H1 (cell line): Measurements from ENCODE around the gene PDE4B. TPM values are rescaled to one million over a fixed set of nuclear protein-coding genes. Genes with fewer than 3 reads are reported as not detected.

Source experiments
- CBX5 ChIP-seq: fragments of 300-800, 300-1000 bp; sonication (generic); IDR thresholded peaks from 2 replicates; pipeline ENCODE4 v1.7.1; 2016; ENCODE audit warnings: antibody characterized with exemption, low read length, low read depth
- CHD1 ChIP-seq: IDR thresholded peaks from 2 replicates; pipeline ENCODE4 v1.6.1; 2012; ENCODE audit warnings: low read depth, low read length, improper control_type of control experiment
- FOSL1 ChIP-seq: IDR thresholded peaks from 2 replicates; pipeline ENCODE4 v1.6.1; 2011; ENCODE audit warnings: mild to moderate bottlenecking, low read depth, low read length, moderate library complexity; ENCODE audit not compliant: insufficient read depth
- JUN ChIP-seq: IDR thresholded peaks from 2 replicates; pipeline ENCODE4 v1.6.1; 2011; ENCODE audit warnings: low read depth, mild to moderate bottlenecking, improper control_type of control experiment, low read length
- KDM1A ChIP-seq: fragments of 200-600, 300-600 bp; sonication (generic); IDR thresholded peaks from 2 replicates; pipeline ENCODE4 v1.7.1; 2016; ENCODE audit warnings: mild to moderate bottlenecking, low read length, borderline replicate concordance
- KDM4A ChIP-seq: IDR thresholded peaks from one replicate; pipeline ENCODE4 v1.7.1; 2012; ENCODE audit warnings: low read depth, mild to moderate bottlenecking, moderate library complexity, low read length, inconsistent platforms; ENCODE audit not compliant: severe bottlenecking
- RFX5 ChIP-seq: IDR thresholded peaks from 2 replicates; pipeline ENCODE4 v1.6.1; 2011; ENCODE audit warnings: low read depth, low read length, improper control_type of control experiment, borderline replicate concordance
- SIRT6 ChIP-seq: IDR thresholded peaks from one replicate; pipeline ENCODE4 v1.7.1; 2012; ENCODE audit warnings: low read length, inconsistent platforms
- SIX5 ChIP-seq: IDR thresholded peaks from 2 replicates; pipeline ENCODE4 v1.6.1; 2011; ENCODE audit warnings: mild to moderate bottlenecking, low read depth, low read length
- TAF7 ChIP-seq: optimal IDR thresholded peaks from 2 replicates; pipeline ENCODE3; 2011; ENCODE audit warnings: low read depth, mild to moderate bottlenecking, inconsistent platforms, low read length, moderate library complexity, borderline replicate concordance
- polyA plus RNA-seq, 7 experiments: library from polyadenylated mRNA; depleted of rRNA in 3 of 7; stranded (reverse) in 5 of 7; unstranded in 2 of 7; fragments of >200 nt in 5 of 7; fragments of 200-250 nt in 2 of 7; gene quantifications; 1 replicate in 5 of 7; 2 replicates in 1 of 7; 4 replicates in 1 of 7; pipeline versions ENCODE4 v1.2.1 to v1.2.3, GENCODE V29; 2011 to 2013; ENCODE audit warnings: missing spikeins in 2 of 7, mixed read lengths in 2 of 7
- total RNA-seq: library from RNA; stranded (reverse); fragmentation: NEBNext Ultra II Directional; extraction: Animal tissue kit (Norgen Biotek cat#: 25700); gene quantifications from 2 replicates; pipeline ENCODE4 v1.2.1, GENCODE V29; 2021
- TF ChIP-seq, protein P1 (sequence below): fragments of 300-600 bp; sonication (generic); IDR thresholded peaks from 2 replicates; pipeline ENCODE4 v1.7.1; 2012; ENCODE audit warnings: low read length, moderate library complexity, mild to moderate bottlenecking, inconsistent platforms; ENCODE audit not compliant: insufficient replicate concordance

PDE4B gene
- total and polyA plus RNA-seq, 2 of the 8 experiments (the other 6 are each of a cell fraction or from before 2014, with no cell fraction given), result 5.0 to 15.1 TPM

DNA sequence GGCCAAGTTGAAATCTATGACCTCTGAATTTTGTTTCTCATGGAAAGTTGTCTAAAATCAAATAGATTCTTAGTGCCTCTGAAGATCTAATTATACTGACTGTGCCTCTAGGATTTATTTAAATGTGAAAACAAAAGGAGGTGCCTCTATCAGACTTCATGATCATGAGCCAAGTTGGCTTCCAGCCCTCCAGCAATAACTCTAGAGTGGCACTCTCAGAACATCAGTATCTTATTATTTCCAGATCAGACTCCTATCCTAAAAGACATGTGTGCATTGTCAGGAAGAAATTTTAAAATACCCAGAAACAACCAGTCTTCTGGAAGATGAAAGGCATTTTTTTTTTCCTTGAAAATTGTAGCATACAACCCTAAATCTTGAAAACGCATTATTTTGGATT is 368.0 kb downstream of the PDE4B start (continued):
- TF ChIP-seq, protein P1, sequence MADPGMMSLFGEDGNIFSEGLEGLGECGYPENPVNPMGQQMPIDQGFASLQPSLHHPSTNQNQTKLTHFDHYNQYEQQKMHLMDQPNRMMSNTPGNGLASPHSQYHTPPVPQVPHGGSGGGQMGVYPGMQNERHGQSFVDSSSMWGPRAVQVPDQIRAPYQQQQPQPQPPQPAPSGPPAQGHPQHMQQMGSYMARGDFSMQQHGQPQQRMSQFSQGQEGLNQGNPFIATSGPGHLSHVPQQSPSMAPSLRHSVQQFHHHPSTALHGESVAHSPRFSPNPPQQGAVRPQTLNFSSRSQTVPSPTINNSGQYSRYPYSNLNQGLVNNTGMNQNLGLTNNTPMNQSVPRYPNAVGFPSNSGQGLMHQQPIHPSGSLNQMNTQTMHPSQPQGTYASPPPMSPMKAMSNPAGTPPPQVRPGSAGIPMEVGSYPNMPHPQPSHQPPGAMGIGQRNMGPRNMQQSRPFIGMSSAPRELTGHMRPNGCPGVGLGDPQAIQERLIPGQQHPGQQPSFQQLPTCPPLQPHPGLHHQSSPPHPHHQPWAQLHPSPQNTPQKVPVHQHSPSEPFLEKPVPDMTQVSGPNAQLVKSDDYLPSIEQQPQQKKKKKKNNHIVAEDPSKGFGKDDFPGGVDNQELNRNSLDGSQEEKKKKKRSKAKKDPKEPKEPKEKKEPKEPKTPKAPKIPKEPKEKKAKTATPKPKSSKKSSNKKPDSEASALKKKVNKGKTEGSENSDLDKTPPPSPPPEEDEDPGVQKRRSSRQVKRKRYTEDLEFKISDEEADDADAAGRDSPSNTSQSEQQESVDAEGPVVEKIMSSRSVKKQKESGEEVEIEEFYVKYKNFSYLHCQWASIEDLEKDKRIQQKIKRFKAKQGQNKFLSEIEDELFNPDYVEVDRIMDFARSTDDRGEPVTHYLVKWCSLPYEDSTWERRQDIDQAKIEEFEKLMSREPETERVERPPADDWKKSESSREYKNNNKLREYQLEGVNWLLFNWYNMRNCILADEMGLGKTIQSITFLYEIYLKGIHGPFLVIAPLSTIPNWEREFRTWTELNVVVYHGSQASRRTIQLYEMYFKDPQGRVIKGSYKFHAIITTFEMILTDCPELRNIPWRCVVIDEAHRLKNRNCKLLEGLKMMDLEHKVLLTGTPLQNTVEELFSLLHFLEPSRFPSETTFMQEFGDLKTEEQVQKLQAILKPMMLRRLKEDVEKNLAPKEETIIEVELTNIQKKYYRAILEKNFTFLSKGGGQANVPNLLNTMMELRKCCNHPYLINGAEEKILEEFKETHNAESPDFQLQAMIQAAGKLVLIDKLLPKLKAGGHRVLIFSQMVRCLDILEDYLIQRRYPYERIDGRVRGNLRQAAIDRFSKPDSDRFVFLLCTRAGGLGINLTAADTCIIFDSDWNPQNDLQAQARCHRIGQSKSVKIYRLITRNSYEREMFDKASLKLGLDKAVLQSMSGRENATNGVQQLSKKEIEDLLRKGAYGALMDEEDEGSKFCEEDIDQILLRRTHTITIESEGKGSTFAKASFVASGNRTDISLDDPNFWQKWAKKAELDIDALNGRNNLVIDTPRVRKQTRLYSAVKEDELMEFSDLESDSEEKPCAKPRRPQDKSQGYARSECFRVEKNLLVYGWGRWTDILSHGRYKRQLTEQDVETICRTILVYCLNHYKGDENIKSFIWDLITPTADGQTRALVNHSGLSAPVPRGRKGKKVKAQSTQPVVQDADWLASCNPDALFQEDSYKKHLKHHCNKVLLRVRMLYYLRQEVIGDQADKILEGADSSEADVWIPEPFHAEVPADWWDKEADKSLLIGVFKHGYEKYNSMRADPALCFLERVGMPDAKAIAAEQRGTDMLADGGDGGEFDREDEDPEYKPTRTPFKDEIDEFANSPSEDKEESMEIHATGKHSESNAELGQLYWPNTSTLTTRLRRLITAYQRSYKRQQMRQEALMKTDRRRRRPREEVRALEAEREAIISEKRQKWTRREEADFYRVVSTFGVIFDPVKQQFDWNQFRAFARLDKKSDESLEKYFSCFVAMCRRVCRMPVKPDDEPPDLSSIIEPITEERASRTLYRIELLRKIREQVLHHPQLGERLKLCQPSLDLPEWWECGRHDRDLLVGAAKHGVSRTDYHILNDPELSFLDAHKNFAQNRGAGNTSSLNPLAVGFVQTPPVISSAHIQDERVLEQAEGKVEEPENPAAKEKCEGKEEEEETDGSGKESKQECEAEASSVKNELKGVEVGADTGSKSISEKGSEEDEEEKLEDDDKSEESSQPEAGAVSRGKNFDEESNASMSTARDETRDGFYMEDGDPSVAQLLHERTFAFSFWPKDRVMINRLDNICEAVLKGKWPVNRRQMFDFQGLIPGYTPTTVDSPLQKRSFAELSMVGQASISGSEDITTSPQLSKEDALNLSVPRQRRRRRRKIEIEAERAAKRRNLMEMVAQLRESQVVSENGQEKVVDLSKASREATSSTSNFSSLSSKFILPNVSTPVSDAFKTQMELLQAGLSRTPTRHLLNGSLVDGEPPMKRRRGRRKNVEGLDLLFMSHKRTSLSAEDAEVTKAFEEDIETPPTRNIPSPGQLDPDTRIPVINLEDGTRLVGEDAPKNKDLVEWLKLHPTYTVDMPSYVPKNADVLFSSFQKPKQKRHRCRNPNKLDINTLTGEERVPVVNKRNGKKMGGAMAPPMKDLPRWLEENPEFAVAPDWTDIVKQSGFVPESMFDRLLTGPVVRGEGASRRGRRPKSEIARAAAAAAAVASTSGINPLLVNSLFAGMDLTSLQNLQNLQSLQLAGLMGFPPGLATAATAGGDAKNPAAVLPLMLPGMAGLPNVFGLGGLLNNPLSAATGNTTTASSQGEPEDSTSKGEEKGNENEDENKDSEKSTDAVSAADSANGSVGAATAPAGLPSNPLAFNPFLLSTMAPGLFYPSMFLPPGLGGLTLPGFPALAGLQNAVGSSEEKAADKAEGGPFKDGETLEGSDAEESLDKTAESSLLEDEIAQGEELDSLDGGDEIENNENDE, result no peak
- TF ChIP-seq SIX5 (no peak), FOSL1 (no peak), KDM1A (no peak), JUN (no peak), CBX5 (no peak), SIRT6 (no peak), TAF7 (no peak), KDM4A (no peak), CHD1 (no peak), RFX5 (no peak)
